Measurements from ENCODE around the gene LRRC8A. TPM values are rescaled to one million over a fixed set of nuclear protein-coding genes. Genes with fewer than 3 reads are reported as not detected.

The LRRC8A gene
- total RNA-seq, 6 experiments from 2014 or later, result 8.6 to 46.1 (median 22.1) TPM

DNA sequence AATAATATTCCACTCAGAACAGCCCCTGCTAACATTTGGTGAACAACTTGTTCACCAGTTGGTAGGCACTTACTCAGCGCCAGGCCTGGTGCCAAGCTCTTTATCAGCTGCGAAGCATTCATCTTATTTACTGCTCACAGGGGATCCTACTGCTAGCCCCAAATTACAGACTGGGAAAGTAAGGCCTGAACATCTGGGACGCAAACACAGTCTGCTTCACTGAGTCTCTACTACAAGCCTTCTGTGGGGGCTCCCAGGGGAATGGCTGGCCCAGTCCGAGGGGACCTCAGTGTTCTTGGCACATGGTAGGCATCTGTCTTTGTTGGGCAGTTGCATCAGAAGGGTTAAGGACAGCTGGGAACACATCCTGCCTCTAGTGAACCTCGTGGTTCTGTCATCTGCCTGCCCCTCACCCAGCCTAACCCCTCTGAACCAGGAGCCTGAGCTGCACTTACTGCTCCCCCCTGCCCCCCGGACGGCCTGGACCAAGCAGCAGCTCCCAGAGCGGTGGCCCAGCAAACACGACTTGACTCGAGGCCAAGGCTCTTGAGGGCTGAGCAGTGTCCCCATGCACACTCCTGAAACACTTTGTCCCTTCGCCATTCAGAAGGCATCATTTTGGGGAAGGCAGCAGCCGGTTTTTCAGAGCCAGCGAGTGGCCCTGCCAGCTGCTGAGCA lies 38.6 kb downstream of the LRRC8A start, which contains the start of gene PHYHD1:
Gene PHYHD1, plus strand, starts transcription at position 602 of the 678 bp plus-strand sequence. CDS start 1,342 bp downstream, outside the sequence.
- peak; percentile 24 to 60 (median 48) for ATAC-seq
- intact Hi-C loops (cut with DNase I), result loop anchor here in 1 of 2 donors (5.0 kb wide), 1 partner anchor 38 kb away; the partner anchor contains the start of genes KYAT1 and LRRC8A

GRCh38 chr9:128921881-128922763 lies 40.2 kb downstream of the LRRC8A start:
- Histone ChIP-seq H3K9me3 (no peaks in the 10 kb centered on the region), H3K27ac (peak overlapping the region; percentile 84 to 92 (median 88)), H3K4me1 (peaks cover 0 to 49% (median 21%) of the 10 kb centered on the region in 4 donors), H3K36me3 (no peaks in the 10 kb centered on the region), H3K27me3 (no peaks in the 10 kb centered on the region), H3K4me3 (peak overlapping the region; percentile 64 to 76 (median 65))
- no peak for TF ChIP-seq POLR2A (IDR thresholded peaks at IDR 0.05)
- no peak for TF ChIP-seq CTCF (IDR thresholded peaks at IDR 0.05)
- 13% methylated on average over 7 of the region's 32 CpGs for WGBS (ENCODE audit: insufficient coverage, low coverage, low lambda C conversion rate, missing lambda C conversion rate)
- ATAC-seq (peak; percentile 44 to 65 (median 55)), DNase-seq (peak; percentile 64 to 78 (median 77))
- intact Hi-C loops (cut with DNase I), result loop anchor here in 1 of 2 donors (5.0 kb wide), 1 partner anchor 40 kb away; the partner anchor contains the start of genes KYAT1 and LRRC8A

More for the DNA sequence above, 38.6 kb downstream of the LRRC8A start, which contains the start of gene PHYHD1:
- DNase-seq, result peak; percentile 78 to 92 (median 90)
- WGBS (ENCODE audit: insufficient coverage, low coverage, low lambda C conversion rate, missing lambda C conversion rate), result 25% methylated on average over 8 of the region's 13 CpGs
- H3K4me3 ChIP-seq, result peak within 1 kb of the TSS; percentile 64 to 76 (median 65)
- peak; percentile 25 for TF ChIP-seq POLR2A (IDR thresholded peaks at IDR 0.05)
- no peak for TF ChIP-seq CTCF (IDR thresholded peaks at IDR 0.05)
- H3K4me1 ChIP-seq, result peaks cover 0 to 44% (median 21%) of the 10 kb centered on the region in 4 donors
- H3K27me3 ChIP-seq, result no peaks in the 10 kb centered on the region
- peak within 1 kb of the TSS; percentile 84 to 92 (median 88) for H3K27ac ChIP-seq
- no peaks in the 10 kb centered on the region for H3K9me3 ChIP-seq
- peaks cover 0 to 3% (median 0%) of the 10 kb centered on the region in 4 donors for H3K36me3 ChIP-seq

DNA sequence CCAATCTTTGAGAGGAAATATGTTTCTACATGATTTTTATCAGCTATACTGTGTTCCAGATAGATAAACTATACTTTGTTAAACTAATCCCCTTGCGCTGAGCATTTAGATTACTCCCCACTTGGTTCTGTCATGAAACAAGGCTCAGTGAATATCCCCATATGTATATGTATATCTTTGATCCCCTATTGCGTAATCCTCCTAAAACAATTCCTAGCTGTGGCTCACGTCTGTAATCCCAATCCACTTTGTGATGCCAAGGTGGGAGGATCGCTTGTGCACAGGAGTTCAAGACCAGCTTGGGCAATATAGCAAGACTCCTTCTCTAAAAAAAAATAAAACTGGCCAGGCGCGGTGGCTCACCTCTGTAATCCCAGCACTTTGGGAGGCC lies 41.6 kb downstream of the LRRC8A start:
- 80% methylated on average over 4 of the region's 6 CpGs for WGBS (ENCODE audit: insufficient coverage, low coverage, low lambda C conversion rate, missing lambda C conversion rate)
- Histone ChIP-seq H3K27me3 (no peaks in the 10 kb centered on the region), H3K4me3 (peak overlapping the region in 1 of 3 donors; percentile 65), H3K9me3 (no peaks in the 10 kb centered on the region), H3K4me1 (peaks cover 0 to 47% (median 16%) of the 10 kb centered on the region in 4 donors), H3K27ac (no peak overlapping the region), H3K36me3 (no peaks in the 10 kb centered on the region)
- ATAC-seq, result no peak
- TF ChIP-seq POLR2A (IDR thresholded peaks at IDR 0.05) (no peak), CTCF (IDR thresholded peaks at IDR 0.05) (no peak)
- intact Hi-C loops (cut with DNase I), result loop anchor here in 1 of 2 donors (5.0 kb wide), 1 partner anchor 41 kb away; the partner anchor contains the start of genes KYAT1 and LRRC8A
- no peak for DNase-seq

GRCh38 chr9:128927731-128928411 lies 45.9 kb downstream of the LRRC8A start:
- H3K36me3 ChIP-seq, result no peaks in the 10 kb centered on the region
- ATAC-seq, result peak; percentile 86 to 95 (median 94)
- H3K4me1 ChIP-seq, result peaks cover 0 to 15% (median 0%) of the 10 kb centered on the region in 4 donors
- no peaks in the 10 kb centered on the region for H3K27me3 ChIP-seq
- no peaks in the 10 kb centered on the region for H3K9me3 ChIP-seq
- H3K4me3 ChIP-seq, result no peak overlapping the region
- DNase-seq, result peak in 2 of 3 donors; percentile 56 to 64
- TF ChIP-seq CTCF (IDR thresholded peaks at IDR 0.05) (peak; percentile 86 to 89 (median 87)), POLR2A (IDR thresholded peaks at IDR 0.05) (no peak)
- intact Hi-C loops (cut with DNase I), result no loop called here
- peak overlapping the region in 1 of 3 donors; percentile 33 for H3K27ac ChIP-seq
- WGBS (ENCODE audit: insufficient coverage, low coverage, low lambda C conversion rate, missing lambda C conversion rate), result 16% methylated on average over 10 of the region's 10 CpGs

Measured in right lobe of liver (tissue), 6 donors.